DND-41 (cell line): Measurements from ENCODE around the gene EPHB6.

Experiments used
- EZH2 ChIP-seq: IDR thresholded peaks from 3 replicates; pipeline ENCODE4 v1.6.1; 2012; ENCODE audit warnings: borderline replicate concordance, low read depth, mild to moderate bottlenecking, moderate library complexity, low read length, inconsistent platforms; ENCODE audit not compliant: severe bottlenecking
- TF ChIP-seq, protein P1 (sequence below): IDR thresholded peaks from 2 replicates; pipeline ENCODE4 v1.5.1; 2012; ENCODE audit warnings: borderline replicate concordance, low read length, moderate library complexity, mild to moderate bottlenecking; ENCODE audit not compliant: poor library complexity, severe bottlenecking; ENCODE audit errors: extremely low read depth

DNA sequence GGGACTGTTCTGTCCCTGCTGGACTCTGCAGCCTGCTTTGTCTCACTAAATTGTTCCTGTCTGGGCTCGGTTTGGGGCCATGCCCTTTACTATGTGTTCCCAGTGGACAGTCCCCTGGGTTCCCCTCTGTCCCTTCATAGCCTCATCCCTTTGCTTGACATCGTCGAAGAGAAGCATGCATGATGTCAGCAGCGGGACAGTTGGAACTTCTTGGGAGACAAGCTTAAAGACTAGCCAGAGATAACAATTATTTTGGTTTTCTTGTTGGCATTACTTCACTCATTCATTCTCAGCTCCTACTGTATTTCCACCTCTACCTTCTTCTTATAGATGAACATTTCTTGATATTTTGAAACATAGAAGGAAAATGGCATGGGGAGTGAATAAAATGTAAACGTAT lies 2.7 kb downstream of the EPHB6 start:
- TF ChIP-seq EZH2: no peak
- TF ChIP-seq, protein P1, sequence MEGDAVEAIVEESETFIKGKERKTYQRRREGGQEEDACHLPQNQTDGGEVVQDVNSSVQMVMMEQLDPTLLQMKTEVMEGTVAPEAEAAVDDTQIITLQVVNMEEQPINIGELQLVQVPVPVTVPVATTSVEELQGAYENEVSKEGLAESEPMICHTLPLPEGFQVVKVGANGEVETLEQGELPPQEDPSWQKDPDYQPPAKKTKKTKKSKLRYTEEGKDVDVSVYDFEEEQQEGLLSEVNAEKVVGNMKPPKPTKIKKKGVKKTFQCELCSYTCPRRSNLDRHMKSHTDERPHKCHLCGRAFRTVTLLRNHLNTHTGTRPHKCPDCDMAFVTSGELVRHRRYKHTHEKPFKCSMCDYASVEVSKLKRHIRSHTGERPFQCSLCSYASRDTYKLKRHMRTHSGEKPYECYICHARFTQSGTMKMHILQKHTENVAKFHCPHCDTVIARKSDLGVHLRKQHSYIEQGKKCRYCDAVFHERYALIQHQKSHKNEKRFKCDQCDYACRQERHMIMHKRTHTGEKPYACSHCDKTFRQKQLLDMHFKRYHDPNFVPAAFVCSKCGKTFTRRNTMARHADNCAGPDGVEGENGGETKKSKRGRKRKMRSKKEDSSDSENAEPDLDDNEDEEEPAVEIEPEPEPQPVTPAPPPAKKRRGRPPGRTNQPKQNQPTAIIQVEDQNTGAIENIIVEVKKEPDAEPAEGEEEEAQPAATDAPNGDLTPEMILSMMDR: no peak
